ENCODE results near the gene RFPL3.
A peak's percentile ranks its signal among the peaks of the same experiment; 100 is the strongest.
"Not testable (repeated sequence)": the region's sequence is repeated elsewhere in the genome, so short reads cannot be mapped to it uniquely, and the experiment has no call there.

RFPL3 gene

DNA sequence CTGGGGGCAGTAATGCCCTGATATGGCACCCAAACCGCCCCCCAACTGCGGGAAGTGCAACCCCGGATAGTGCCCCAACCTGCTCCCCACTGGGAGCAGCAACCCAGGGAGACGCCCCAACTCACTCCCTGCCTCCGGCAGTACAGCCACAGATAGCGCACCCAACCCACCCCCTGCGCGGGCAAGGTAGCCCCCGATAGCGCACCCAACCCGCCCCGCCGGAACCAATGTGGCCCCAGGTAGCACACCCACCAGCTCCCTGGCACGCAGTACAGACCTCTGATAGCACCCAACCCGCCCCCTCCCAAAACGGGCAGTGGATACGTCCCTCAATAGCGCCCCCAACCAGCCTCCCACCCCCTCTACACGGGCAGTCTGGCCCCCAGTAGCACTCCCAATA lies 3.8 kb upstream of the RFPL3 start:
- no peak for DNase-seq
- TF ChIP-seq GATA1 (IDR thresholded peaks at IDR 0.05; ENCODE audit: low read depth, low read length) (no peak), POLR2A (IDR thresholded peaks at IDR 0.05; ENCODE audit: low read length) (no peak)

DNA sequence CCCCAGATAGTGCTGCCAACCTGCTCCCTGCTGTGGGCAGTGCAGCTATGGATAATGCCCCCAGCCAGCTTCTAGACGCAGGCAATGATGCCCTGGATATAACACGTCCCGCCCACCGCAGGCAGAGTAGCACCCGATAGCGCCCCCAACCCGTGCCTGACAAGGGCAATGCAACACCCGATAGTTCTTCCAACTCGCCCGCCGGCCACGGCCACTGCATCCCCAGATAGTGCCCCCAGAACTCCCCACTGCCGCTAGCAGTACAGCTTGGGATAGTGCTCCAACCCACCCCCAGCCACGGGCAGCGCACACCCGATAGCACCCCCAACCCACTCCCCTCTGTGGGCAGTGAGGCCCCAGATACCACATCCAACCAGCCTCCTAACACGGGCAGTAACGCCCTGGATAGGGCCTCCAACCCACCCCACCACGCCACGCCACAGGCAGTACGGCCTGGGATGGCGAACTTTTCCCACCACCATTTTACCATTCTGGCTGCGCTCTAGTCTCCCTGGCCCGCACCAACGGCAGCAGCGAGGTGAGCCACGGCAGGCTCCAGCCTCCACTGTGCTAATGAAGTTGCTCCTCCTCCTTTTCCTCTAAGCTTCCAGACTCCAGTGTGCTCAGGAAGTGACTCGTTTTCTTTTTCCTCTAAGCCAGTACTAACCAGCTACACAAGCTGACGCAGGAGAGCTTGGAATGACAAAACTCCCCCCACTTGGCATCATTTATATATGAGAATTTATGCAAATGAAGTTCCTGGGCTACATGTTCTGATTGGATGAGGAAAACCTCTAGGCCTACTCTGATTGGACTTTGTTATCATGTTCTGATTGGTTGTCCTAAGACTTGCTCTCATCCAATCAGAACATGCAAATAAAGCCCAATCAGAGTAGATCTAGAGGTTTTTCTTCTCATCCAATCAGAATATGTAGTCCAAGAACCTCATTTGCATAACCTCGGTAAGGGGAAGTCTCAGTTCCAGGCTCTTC lies 3.0 kb upstream of the RFPL3 start:
- no peak for DNase-seq
- TF ChIP-seq GATA1 (IDR thresholded peaks at IDR 0.05; ENCODE audit: low read depth, low read length) (no peak), POLR2A (IDR thresholded peaks at IDR 0.05; ENCODE audit: low read length) (no peak)

DNA sequence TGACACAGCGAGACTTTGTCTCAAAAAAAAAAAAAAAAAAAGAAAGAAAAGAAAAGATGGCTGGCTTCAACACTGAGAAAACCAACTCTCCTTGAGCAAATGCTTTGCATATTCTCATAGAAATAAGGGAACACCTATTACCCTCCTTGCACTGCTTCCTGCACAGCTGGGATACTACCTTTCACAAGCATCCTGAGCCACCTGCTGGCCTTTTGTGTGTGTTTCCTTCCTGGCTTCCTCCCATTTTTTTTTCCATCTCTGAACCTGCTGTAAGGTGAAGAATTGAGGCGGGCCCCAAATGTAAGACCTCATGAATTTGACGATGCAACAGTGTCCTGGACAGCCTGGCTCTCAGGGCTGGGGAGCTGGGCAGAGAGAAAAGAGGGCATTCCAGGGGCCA lies 1.9 kb upstream of the RFPL3 start:
- DNase-seq, result no peak
- TF ChIP-seq GATA1 (IDR thresholded peaks at IDR 0.05; ENCODE audit: low read depth, low read length) (no peak), POLR2A (IDR thresholded peaks at IDR 0.05; ENCODE audit: low read length) (no peak)

DNA sequence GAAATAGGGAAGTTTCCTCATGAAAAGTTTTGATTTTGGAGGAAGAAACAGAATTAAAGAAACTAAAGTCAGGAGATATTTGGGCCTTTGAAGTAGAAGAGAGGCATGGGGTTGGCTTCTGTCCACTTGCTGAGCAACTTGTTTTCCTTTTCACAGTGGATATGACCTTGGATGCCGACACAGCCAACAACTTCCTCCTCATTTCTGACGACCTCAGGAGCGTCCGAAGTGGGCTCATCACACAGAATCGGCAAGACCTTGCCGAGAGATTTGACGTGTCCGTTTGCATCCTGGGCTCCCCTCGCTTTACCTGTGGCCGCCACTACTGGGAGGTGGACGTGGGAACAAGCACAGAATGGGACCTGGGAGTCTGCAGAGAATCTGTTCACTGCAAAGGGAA lies 2.4 kb downstream of the RFPL3 start:
- not testable (repeated sequence) for DNase-seq

DNA sequence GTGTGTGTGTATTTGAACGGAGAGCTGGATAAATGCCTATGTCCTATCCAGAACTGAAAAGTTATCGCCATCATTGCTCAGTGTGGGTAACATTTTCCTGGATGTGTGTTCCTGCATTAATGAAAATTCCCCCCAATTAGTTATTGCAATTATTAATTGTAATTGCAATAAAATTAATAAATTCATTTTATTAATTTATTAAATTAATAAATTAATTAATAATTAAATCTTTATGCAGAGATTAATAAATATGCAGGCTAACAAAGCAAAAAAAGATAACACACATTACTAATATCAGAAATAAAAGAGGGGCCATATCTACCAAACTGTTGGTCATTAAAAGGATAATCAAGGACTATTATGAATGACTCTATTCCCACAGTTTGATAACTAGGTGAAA lies 3.6 kb downstream of the RFPL3 start:
- no peak for DNase-seq

DNA sequence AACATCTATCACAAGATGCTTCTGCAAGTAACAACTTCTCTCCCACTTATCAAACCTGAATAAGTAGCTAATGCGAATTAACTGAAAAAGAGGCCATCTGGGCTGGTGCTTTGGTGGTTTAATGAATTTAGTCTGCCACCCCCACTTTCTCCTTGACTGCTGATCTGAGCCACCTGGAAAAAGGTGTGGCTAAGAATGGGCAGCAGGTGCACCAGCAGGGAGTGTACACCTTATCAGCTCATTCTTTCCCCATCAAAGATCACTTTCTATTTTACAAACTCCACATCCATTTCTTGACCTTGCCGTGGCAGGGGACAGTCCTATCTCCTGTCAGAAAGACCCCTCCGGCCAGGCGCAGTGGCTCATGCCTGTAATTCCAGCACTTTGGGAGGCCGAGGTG lies 6.5 kb downstream of the RFPL3 start:
- TF ChIP-seq GATA1 (IDR thresholded peaks at IDR 0.05; ENCODE audit: low read depth, low read length) (no peak), POLR2A (IDR thresholded peaks at IDR 0.05; ENCODE audit: low read length) (no peak)
- no peak for DNase-seq

More for the DNA sequence above, 3.6 kb downstream of the RFPL3 start:
- TF ChIP-seq POLR2A (IDR thresholded peaks at IDR 0.05; ENCODE audit: low read length) (no peak), GATA1 (IDR thresholded peaks at IDR 0.05; ENCODE audit: low read depth, low read length) (no peak)

DNA sequence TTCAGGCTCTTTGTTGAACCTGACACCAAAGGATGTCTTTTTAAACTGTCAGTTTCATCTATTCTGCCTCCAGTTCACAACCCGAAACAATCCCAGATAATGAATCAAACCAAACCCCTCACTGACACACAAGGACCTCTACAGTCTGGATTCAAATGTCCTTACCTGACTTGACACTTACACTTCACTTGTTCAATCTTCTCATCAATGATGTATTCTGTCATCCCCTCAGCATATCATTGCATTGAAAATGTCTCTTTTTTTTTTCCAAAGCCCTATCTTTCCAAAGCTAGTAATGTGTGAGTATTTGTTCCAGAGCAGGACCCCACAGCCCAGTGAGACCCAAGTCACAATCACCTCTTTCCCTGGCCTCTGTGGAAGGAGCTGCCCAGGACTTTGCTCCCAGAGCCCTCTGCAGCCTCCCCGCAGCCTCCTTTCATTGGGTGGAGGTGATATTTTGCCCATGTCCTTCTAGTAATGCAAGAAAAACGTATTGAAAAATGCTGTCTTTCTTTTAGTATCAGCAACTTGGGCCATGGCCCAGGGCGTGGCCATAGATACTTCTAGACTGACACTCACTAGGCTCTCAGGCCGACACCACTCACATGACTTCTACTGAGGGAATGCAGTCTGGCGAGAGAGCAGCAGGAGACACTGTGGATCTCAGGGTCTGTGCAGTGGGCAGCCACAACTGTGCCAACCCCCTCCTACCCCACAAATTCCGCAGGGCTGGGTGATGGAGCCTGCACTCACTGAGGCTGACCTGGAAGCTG lies 18.2 kb downstream of the RFPL3 start:
- no peak for TF ChIP-seq POLR2A (IDR thresholded peaks at IDR 0.05; ENCODE audit: low read length)
- no peak for DNase-seq

DNA sequence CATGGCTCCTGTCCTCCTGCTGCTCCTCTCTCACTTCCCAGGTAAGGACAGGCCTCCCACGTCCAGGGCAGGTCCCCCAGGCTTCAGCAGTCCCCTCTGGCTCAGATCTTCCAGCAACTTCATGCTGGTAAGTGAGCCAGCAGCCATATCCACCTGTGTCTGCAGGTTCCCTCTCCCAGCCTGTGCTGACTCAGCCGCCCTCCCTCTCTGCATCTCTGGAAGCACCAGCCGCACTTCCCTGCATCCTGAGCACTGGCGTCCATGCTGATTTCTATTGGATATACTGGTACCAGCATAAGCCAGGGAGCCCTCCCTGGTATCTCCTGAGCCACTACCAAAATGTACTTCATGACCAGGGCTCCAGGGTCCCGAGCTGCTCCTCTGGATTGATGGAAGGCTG lies 19.0 kb downstream of the RFPL3 start:
- no peak for DNase-seq
- TF ChIP-seq GATA1 (IDR thresholded peaks at IDR 0.05; ENCODE audit: low read depth, low read length) (no peak), POLR2A (IDR thresholded peaks at IDR 0.05; ENCODE audit: low read length) (no peak)

DNA sequence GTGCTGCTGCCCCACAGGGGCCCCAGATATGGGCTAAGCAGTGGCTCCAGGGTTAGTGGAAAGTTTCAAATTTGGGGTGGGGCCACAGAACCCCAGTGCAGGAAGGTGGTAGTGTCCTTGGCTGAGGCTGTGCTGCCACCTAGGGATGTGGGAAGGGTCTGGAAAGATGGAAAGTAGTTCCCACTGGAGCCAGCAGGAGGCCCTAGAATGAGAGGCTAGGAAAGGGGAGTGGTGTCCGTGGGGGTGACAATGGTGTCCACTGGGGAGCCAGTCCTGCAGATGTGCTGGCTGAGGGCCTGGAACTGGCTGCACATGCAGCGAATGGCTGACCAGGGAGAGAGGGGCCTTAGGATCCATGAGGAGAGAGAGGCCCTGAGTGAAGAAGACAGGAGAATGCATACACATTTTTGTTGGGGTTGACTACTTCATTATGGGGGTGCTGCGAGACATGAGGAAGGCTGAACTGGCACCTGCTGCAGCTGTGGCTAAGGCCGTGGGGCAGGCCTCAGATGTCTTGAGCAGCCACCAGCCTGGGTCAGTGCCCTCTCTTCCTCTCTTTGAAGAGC lies 21.1 kb downstream of the RFPL3 start:
- no peak for TF ChIP-seq POLR2A (IDR thresholded peaks at IDR 0.05; ENCODE audit: low read length)
- peak; percentile 41 to 49 for DNase-seq

DNA sequence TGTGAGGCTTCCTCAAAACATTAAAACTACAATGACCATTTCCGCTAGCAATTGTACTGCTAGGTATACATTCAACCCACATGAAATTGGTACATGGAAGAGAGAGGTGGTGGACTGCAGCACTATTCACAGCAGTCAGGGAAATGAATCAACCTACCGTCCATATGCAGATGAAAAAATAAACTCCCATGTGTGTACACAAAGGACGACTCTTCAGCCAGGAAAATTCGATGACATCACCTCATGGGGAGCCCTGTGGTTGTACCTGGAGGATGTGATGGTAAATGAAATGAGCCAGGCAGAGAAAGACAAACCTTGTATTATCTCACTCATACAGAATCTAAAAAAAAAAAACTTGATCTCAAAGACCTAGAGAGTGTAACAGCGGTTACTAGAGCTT lies 23.3 kb downstream of the RFPL3 start:
- DNase-seq, result no peak

DNA sequence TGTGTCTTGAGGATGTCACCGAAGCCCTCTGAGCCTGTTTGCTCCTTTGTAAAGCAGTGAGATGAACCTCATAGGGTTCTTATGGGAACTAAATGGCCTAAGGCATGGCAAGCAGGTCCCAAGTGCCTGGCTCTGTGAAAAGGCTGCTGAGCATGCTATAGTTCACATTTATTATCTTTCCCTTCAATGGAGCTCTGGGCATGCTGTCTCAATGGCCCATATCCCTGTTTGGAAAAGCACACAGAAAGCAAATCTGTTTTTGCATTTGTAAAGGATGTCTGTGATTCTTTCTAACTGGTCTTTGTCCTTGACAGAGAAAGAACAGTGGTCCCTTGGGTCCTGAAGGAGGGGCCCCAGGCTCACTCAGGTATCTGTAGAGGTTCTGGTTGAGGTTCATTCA lies 28.0 kb downstream of the RFPL3 start:
- no peak for DNase-seq
- TF ChIP-seq POLR2A (IDR thresholded peaks at IDR 0.05; ENCODE audit: low read length) (no peak), GATA1 (IDR thresholded peaks at IDR 0.05; ENCODE audit: low read depth, low read length) (no peak)

More for the DNA sequence above, 23.3 kb downstream of the RFPL3 start:
- TF ChIP-seq GATA1 (IDR thresholded peaks at IDR 0.05; ENCODE audit: low read depth, low read length) (no peak), POLR2A (IDR thresholded peaks at IDR 0.05; ENCODE audit: low read length) (no peak)

DNA sequence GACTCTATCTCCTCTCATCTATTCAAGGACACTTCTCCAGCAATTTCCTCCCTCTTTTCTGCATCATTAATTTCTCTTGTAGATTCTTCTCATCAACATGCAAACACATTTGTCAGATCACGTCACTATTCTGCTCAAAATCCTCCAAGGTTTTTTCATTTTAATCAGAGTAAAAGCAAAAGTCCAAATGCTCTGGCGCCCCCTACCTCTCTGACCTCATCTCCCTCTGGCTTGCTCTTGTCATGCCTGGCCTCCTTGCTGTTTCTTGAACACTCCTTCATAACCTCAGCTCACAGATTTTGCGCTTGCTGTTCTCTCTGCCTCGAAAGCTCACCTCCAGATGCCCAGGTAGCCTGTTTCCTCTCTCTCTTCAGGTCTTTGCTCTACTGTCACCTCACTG lies 32.0 kb downstream of the RFPL3 start:
- no peak for TF ChIP-seq POLR2A (IDR thresholded peaks at IDR 0.05; ENCODE audit: low read length)
- peak in 1 of 2 experiments; percentile 21 for DNase-seq

DNA sequence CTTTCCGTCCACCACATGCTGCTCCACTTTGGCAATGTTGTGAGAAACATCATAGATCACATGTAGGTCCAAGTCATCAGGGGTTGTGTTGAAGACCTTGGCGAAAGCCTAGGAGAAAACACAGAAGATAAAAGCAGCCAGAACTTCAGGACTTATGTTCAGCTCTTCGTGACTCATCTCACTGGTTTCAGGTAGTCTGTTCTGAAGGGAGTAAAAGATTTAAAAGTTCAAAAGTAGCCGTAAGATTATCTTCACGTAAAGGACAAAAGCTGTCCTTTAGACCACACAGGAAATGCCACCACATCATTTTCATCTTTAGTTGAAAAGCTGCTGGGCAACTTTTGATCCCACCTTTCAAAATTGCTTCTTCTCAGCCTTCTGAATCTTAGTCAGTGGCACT lies 37.4 kb downstream of the RFPL3 start:
- TF ChIP-seq GATA1 (IDR thresholded peaks at IDR 0.05; ENCODE audit: low read depth, low read length) (no peak), POLR2A (IDR thresholded peaks at IDR 0.05; ENCODE audit: low read length) (no peak)
- no peak for DNase-seq

DNA sequence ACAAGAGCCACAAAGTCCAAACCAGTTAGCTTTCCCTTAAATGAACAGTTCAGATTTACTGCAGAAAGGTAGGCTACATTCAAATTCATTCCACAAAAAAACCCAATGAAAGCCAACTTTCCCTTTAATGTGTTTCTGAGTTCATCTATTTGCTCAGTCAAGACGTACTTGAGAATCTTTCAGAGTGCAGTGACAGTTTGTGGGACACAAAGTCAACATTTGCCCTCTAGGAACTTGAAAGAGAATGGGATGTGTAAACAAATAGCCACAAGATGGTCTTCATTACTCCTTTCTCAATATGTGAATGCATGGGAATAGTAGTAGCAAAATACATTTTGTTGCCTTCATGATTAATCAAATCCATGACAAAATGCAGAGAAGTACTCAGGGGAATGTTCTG lies 38.6 kb downstream of the RFPL3 start:
- DNase-seq, result no peak
- no peak for TF ChIP-seq POLR2A (IDR thresholded peaks at IDR 0.05; ENCODE audit: low read length)
- no peak for TF ChIP-seq GATA1 (IDR thresholded peaks at IDR 0.05; ENCODE audit: low read depth, low read length)
